Sigmoid colon (tissue), 4 donors: ENCODE measurements around the gene PCSK5.

Experiments
- EP300 ChIP-seq, 4 donors: sonication (generic); formaldehyde crosslinking; IDR thresholded peaks; one replicate each; pipeline ENCODE4 v1.6.1; 2017; ENCODE audit warnings: antibody characterized with exemption in 4 of 4
- POLR2A ChIP-seq, 2 donors: fragments of 450-650 bp; IDR thresholded peaks; one replicate each; pipeline ENCODE4 v1.6.1; 2016; ENCODE audit warnings: antibody characterized with exemption in 2 of 2, mild to moderate bottlenecking in 2 of 2, moderate library complexity in 2 of 2
- POLR2AphosphoS5 ChIP-seq, 4 donors: sonication (generic); formaldehyde crosslinking; IDR thresholded peaks; one replicate each; pipeline ENCODE4 v1.6.1; 2017; ENCODE audit warnings: antibody characterized with exemption in 4 of 4
- TF ChIP-seq, protein P1 (sequence below), 4 experiments: fragments of 450-650 bp in 3 of 4; fragments of 200-600 bp in 1 of 4; IDR thresholded peaks; one replicate each; pipeline ENCODE4 v1.5.1; 2016 to 2019; ENCODE audit warnings: antibody characterized with exemption in 4 of 4, mild to moderate bottlenecking in 3 of 4, moderate library complexity in 2 of 4

DNA sequence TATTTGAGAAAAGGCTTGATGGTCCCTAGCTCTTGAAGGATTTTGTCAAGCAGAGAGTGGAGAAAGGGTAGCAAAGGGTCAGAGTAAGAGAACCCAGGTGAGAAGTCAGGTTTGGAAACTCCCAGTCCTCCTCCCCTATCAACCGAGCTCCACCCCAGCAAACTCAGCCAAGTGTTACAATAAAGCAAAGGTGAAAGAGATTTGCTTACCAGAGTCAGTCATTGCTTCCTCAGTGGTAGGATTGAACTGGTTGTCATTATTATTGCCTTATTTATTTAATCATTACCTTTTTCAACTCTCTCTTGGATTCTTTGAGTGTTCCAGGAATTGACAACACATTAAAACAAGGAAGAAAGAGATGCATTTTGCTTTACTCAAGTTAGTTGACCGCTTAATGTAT is 423.3 kb downstream of the PCSK5 start:
- TF ChIP-seq, protein P1, sequence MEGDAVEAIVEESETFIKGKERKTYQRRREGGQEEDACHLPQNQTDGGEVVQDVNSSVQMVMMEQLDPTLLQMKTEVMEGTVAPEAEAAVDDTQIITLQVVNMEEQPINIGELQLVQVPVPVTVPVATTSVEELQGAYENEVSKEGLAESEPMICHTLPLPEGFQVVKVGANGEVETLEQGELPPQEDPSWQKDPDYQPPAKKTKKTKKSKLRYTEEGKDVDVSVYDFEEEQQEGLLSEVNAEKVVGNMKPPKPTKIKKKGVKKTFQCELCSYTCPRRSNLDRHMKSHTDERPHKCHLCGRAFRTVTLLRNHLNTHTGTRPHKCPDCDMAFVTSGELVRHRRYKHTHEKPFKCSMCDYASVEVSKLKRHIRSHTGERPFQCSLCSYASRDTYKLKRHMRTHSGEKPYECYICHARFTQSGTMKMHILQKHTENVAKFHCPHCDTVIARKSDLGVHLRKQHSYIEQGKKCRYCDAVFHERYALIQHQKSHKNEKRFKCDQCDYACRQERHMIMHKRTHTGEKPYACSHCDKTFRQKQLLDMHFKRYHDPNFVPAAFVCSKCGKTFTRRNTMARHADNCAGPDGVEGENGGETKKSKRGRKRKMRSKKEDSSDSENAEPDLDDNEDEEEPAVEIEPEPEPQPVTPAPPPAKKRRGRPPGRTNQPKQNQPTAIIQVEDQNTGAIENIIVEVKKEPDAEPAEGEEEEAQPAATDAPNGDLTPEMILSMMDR (IDR thresholded peaks at IDR 0.05) = no peak
- no peak for TF ChIP-seq EP300 (IDR thresholded peaks at IDR 0.05)
- TF ChIP-seq POLR2A (IDR thresholded peaks at IDR 0.05) = no peak
- TF ChIP-seq POLR2AphosphoS5 (IDR thresholded peaks at IDR 0.05) = no peak
